MM.1S (cell line): ENCODE results near the gene ACOXL.

Source experiments
- EZH2 ChIP-seq: fragments of 300-600 bp; sonication (generic); optimal IDR thresholded peaks from 2 replicates; pipeline ENCODE3; 2017; ENCODE audit warnings: low read depth, mild to moderate bottlenecking, antibody characterized with exemption, low read length, mixed read lengths
- TF ChIP-seq, protein P1 (sequence below): fragments of 300-600 bp; sonication (generic); IDR thresholded peaks from 2 replicates; pipeline ENCODE4 v1.5.1; 2016; ENCODE audit warnings: antibody characterized with exemption, low read length, mixed read lengths

DNA sequence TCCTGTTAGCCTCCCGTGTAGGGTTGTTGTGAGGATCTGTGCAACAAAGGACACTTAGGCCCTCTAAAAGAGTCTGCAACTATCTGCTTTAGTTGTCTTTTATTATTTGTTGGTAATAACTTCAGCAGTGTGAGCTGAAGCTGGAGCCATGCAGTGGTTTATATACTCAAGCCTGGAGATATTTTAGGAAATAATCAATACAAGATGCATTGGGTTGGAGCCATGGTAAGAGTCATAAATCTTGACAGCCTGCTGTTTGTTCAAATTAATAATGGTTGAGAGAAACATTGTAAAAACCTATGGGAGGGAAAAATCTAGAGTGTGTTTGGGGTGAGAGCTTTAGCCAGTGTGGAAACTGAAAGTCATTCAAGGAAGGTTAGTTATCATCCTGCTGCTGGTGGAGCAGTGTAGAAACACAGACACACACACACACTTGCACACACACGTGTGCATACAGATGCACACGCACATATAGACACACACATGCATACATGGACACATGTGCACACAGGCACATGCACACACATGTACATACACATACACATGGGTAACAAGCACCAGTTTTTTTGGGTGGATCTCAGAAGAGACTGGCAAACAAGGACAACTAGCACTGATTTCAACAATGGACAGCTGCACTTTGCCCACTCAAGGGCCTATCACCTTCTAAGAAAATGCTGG lies 51.0 kb downstream of the ACOXL start:
- TF ChIP-seq, protein P1, sequence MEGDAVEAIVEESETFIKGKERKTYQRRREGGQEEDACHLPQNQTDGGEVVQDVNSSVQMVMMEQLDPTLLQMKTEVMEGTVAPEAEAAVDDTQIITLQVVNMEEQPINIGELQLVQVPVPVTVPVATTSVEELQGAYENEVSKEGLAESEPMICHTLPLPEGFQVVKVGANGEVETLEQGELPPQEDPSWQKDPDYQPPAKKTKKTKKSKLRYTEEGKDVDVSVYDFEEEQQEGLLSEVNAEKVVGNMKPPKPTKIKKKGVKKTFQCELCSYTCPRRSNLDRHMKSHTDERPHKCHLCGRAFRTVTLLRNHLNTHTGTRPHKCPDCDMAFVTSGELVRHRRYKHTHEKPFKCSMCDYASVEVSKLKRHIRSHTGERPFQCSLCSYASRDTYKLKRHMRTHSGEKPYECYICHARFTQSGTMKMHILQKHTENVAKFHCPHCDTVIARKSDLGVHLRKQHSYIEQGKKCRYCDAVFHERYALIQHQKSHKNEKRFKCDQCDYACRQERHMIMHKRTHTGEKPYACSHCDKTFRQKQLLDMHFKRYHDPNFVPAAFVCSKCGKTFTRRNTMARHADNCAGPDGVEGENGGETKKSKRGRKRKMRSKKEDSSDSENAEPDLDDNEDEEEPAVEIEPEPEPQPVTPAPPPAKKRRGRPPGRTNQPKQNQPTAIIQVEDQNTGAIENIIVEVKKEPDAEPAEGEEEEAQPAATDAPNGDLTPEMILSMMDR: no peak
- no peak for TF ChIP-seq EZH2
